ENCODE results near the gene C3orf20. TPM values are rescaled to one million over a fixed set of nuclear protein-coding genes. Genes with fewer than 3 reads are reported as not detected.

The C3orf20 gene
- polyA plus RNA-seq, 1 donor, result 0.32 TPM

- no peak for DNase-seq
Observed at GRCh38 chr3:14758297-14758696, 83.4 kb downstream of the C3orf20 start.

- no peak for DNase-seq
Observed at GRCh38 chr3:14758959-14759358, 84.0 kb downstream of the C3orf20 start.

GRCh38 chr3:14760185-14760584 lies 85.2 kb downstream of the C3orf20 start:
- no peak for DNase-seq

- DNase-seq, result no peak
Observed at GRCh38 chr3:14761121-14761672, 86.3 kb downstream of the C3orf20 start.

GRCh38 chr3:14761866-14762265 lies 86.9 kb downstream of the C3orf20 start:
- DNase-seq, result no peak

GRCh38 chr3:14762701-14763100 lies 87.8 kb downstream of the C3orf20 start:
- no peak for DNase-seq

GRCh38 chr3:14764331-14765059 lies 89.6 kb downstream of the C3orf20 start:
- DNase-seq, result no peak

- no peak for DNase-seq
Observed at GRCh38 chr3:14765060-14765400, 90.1 kb downstream of the C3orf20 start.

- DNase-seq, result no peak
Observed at GRCh38 chr3:14765576-14766427, 90.9 kb downstream of the C3orf20 start.

GRCh38 chr3:14766428-14767244 lies 91.7 kb downstream of the C3orf20 start:
- no peak for DNase-seq

- DNase-seq, result no peak
Observed at GRCh38 chr3:14767245-14768051, 92.5 kb downstream of the C3orf20 start.

- DNase-seq, result no peak
Observed at GRCh38 chr3:14768182-14768790, 93.3 kb downstream of the C3orf20 start.

- DNase-seq, result no peak
Observed at GRCh38 chr3:14768881-14769280, 93.9 kb downstream of the C3orf20 start.

GRCh38 chr3:14769544-14770325 lies 94.8 kb downstream of the C3orf20 start:
- no peak for DNase-seq

- DNase-seq, result no peak
Observed at GRCh38 chr3:14770591-14770990, 95.7 kb downstream of the C3orf20 start.

- no peak for DNase-seq
Observed at GRCh38 chr3:14771593-14772497, 96.9 kb downstream of the C3orf20 start.

- DNase-seq, result no peak
Observed at GRCh38 chr3:14772533-14773138, 97.7 kb downstream of the C3orf20 start.

GRCh38 chr3:14773281-14773680 lies 98.3 kb downstream of the C3orf20 start:
- no peak for DNase-seq

GRCh38 chr3:14773691-14774128 lies 98.8 kb downstream of the C3orf20 start:
- no peak for DNase-seq
